SK-N-SH (cell line): Measurements from ENCODE around the gene TMEM109. TPM values are rescaled to one million over a fixed set of nuclear protein-coding genes. Genes with fewer than 3 reads are reported as not detected.
A peak's percentile ranks its signal among the peaks of the same experiment; 100 is the strongest.

Experiments used
- CTCF ChIP-seq: fragments of 200-600 bp; sonication (generic); IDR thresholded peaks from 2 replicates; pipeline ENCODE4 v1.6.1; 2017; ENCODE audit warnings: antibody characterized with exemption, mild to moderate bottlenecking, moderate library complexity
- ELF1 ChIP-seq: IDR thresholded peaks from 2 replicates; pipeline ENCODE4 v1.4.0; 2012
- EP300 ChIP-seq, 2 experiments: IDR thresholded peaks; 2 replicates each; pipeline versions ENCODE4 v1.4.0 to v1.6.1; 2012; ENCODE audit warnings: borderline replicate concordance in 1 of 2, low read depth in 1 of 2, low read length in 1 of 2
- FOSL2 ChIP-seq: IDR thresholded peaks from 2 replicates; pipeline ENCODE4 v1.4.0; 2012; ENCODE audit warnings: low read depth, mild to moderate bottlenecking, moderate library complexity, borderline replicate concordance
- GABPA ChIP-seq: IDR thresholded peaks from 2 replicates; pipeline ENCODE4 v1.4.0; 2012; ENCODE audit warnings: low read depth, mild to moderate bottlenecking
- IRF3 ChIP-seq: fragments of 150-350 bp; IDR thresholded peaks from 2 replicates; pipeline ENCODE4 v1.6.1; 2016; ENCODE audit warnings: mild to moderate bottlenecking, low read depth, low read length
- MAX ChIP-seq: IDR thresholded peaks from 2 replicates; pipeline ENCODE4 v1.4.0; 2012; ENCODE audit warnings: low read depth
- MXI1 ChIP-seq: IDR thresholded peaks from 2 replicates; pipeline ENCODE4 v1.6.1; 2012; ENCODE audit warnings: mild to moderate bottlenecking, low read depth, low read length, improper control_type of control experiment
- PBX3 ChIP-seq: IDR thresholded peaks from 2 replicates; pipeline ENCODE4; 2012
- RCOR1 ChIP-seq: fragments of 150-350 bp; IDR thresholded peaks from 2 replicates; pipeline ENCODE4 v1.6.1; 2017; ENCODE audit warnings: antibody characterized with exemption, low read length
- RFX5 ChIP-seq: IDR thresholded peaks from 2 replicates; pipeline ENCODE4 v1.6.1; 2012; ENCODE audit warnings: mild to moderate bottlenecking, improper control_type of control experiment, low read length
- RXRA ChIP-seq: IDR thresholded peaks from 2 replicates; pipeline ENCODE4 v1.4.0; 2012; ENCODE audit warnings: low read depth, mild to moderate bottlenecking, borderline replicate concordance
- SIN3A ChIP-seq: IDR thresholded peaks from 2 replicates; pipeline ENCODE4 v1.6.1; 2012; ENCODE audit warnings: low read depth, mild to moderate bottlenecking, low read length, moderate library complexity, borderline replicate concordance
- SMC3 ChIP-seq: IDR thresholded peaks from 2 replicates; pipeline ENCODE4 v1.6.1; 2012; ENCODE audit warnings: low read depth, low read length, improper control_type of control experiment
- TAF1 ChIP-seq: IDR thresholded peaks from 2 replicates; pipeline ENCODE4 v1.6.1; 2012; ENCODE audit warnings: low read depth, mild to moderate bottlenecking, low read length, moderate library complexity, borderline replicate concordance
- TEAD4 ChIP-seq: IDR thresholded peaks from 2 replicates; pipeline ENCODE4 v1.4.0; 2012; ENCODE audit warnings: mild to moderate bottlenecking, borderline replicate concordance; ENCODE audit not compliant: insufficient read depth
- polyA plus RNA-seq, 3 experiments: library from polyadenylated mRNA; depleted of rRNA; stranded (reverse); fragments of >200 nt; gene quantifications; 2 replicates each; pipeline ENCODE4 v1.2.3, GENCODE V29; 2012

The TMEM109 gene
- polyA plus RNA-seq, 1 of the 3 experiments (the other 2 are of a cell fraction) = 52.7 TPM

- TF ChIP-seq RXRA = no peak
- TF ChIP-seq SIN3A = no peak
- TF ChIP-seq GABPA = no peak
- TF ChIP-seq CTCF = peak; percentile 48
- TF ChIP-seq TAF1 = no peak
- no peak for TF ChIP-seq EP300 (IDR thresholded peaks at IDR 0.05; ENCODE audit: borderline replicate concordance in 1 of 2, low read depth in 1 of 2, low read length in 1 of 2)
- no peak for TF ChIP-seq IRF3
- no peak for TF ChIP-seq ELF1
- TF ChIP-seq TEAD4 = no peak
- no peak for TF ChIP-seq RFX5
- TF ChIP-seq RCOR1 = no peak
- peak; percentile 61; the same call in 1 of the 2 replicates for TF ChIP-seq FOSL2
- no peak for TF ChIP-seq MXI1
- no peak for TF ChIP-seq SMC3
- TF ChIP-seq MAX = 0 out of 2 replicates have a peak, but pooled peaks have one; percentile 8
- no peak for TF ChIP-seq PBX3
Measured at GRCh38 chr11:60915248-60915914, 1.4 kb downstream of the TMEM109 start (continued).
